GM18951 (cell line): Measurements from ENCODE around the gene DTD1.

Source experiments
- POLR2A ChIP-seq: IDR thresholded peaks from 4 replicates; pipeline ENCODE4 v1.6.1; 2011; ENCODE audit warnings: mild to moderate bottlenecking; ENCODE audit not compliant: insufficient read length, insufficient read depth; ENCODE audit errors: extremely low read depth
- in situ Hi-C: fragments of 300-500 bp; cut with MboI; formaldehyde crosslinking; loops from one replicate; pipeline ENCODE4 v1.12.0; 2022; ENCODE audit warnings: low sequenced_read_pairs, mixed read lengths, inconsistent platforms; ENCODE audit not compliant: unreplicated experiment

The DTD1 gene

DNA sequence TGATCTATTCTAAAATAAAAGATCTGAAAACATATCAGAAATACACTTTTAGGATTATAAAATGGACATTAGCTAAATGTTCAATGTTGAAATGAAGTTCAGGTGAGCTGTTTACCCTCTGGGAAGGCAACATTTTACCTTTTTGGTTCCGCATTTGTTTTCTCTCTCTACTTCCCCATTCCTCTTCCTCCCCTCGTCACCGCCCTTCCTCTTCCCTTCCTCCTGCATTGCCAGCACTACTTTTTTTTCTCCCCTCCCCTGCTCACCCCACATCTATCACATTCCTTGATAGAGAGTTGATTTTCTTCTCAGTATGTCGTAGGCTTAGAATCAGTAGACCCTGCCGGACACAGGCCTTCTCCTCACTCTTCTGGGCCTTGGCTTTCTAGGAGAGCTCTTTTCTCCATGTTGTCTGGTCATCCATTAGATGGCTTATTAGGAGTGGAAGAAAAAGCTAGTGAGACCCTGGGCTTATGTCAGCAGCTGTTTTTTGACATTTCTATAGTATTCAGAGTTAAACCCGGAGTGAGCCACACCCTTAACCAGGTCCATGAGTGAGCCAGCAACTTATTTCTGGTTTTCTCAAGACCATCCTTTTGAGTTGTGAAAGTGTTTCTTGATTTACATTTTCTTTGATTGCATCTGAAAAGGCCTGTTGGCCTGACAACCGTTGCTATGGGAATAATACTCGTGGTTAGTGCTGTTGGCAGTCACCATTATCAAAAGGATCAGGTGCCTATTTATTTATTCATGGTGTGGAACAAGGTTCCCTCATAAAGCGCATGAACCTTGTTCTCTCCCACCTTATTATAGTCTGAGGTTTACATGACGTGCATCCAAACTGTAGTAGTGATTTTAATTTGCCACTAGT is 90.9 kb downstream of the DTD1 start:
- in situ Hi-C loops: no loop called here
- TF ChIP-seq POLR2A: no peak

DNA sequence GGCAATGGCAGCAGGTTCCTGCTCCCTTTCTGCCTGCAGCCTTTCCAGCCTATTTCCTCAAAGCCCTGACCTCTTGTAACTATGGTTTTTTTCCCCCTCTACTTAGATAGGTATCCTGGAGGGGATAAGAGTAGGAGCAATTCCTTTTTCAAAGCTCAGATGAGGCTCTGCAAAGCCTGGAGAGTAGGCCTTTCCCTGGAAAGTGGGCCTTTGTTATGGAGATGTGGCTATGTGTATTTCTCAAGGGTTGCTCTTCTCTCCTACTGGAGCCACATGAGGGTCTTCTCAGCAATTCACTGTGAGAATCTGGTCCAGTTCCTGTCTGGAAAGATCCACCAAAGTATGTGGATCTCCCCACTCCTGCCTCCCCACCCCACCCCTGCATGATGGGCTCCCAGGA is 96.0 kb downstream of the DTD1 start:
- in situ Hi-C loops: no loop called here
- no peak for TF ChIP-seq POLR2A

DNA sequence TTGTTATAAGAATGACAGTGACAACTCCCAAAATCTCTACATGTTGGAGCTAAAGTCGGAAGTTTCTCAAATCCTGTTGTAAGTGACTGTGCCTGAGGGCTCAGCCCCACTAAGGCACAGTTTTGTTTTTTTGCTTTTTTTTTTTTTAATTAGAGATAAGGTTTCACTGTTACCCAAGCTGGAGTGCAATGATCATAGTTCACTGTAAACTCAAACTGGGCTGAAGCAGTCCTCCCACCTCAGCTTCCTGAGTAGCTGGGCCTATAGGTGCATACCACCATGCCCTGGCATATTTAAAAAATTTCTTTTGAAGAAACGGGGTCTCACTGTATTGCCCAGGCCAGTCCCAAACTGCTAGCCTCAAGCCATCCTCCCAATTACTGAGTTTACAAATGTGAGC is 96.9 kb downstream of the DTD1 start:
- no peak for TF ChIP-seq POLR2A
- in situ Hi-C loops: no loop called here

DNA sequence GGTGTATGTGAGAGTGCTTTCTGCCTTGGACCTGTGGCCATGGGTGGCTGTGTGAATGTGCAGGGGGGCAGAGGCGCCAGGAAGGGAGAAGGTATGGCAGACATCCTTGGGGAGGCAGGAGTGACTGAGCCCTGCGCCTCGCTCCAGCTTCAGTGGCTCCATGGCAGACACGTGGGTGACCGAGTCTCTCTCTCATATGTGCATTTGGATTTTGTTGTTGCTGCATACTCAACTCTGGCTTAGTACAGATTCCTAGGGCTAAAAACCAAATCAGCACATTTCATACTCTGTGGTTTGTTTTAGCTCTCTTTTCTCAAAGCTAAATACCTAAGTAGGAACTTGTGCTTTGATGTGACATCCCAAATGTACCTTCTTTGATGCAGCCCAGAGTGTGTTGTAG is 97.6 kb downstream of the DTD1 start:
- in situ Hi-C loops: no loop called here
- TF ChIP-seq POLR2A: no peak

DNA sequence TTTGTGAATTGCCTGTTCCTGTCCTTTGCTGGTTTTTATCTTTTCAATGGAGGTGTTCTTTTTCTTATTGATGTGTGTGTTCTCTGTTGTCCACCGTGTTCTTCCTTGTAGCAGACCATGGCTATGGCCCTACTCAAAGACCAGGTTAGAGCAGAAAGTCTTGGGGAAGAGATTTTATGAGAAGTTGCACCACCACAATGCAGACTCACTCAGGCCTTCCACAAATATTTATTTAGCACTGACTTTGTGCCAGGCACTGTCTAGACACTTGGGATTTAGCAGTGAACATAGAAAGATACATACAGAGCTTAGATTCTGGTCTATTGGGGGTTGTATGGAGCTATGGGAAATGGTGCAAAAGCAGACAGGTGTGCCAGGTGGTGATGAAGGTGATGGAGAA is 98.8 kb downstream of the DTD1 start:
- in situ Hi-C loops: no loop called here
- no peak for TF ChIP-seq POLR2A

DNA sequence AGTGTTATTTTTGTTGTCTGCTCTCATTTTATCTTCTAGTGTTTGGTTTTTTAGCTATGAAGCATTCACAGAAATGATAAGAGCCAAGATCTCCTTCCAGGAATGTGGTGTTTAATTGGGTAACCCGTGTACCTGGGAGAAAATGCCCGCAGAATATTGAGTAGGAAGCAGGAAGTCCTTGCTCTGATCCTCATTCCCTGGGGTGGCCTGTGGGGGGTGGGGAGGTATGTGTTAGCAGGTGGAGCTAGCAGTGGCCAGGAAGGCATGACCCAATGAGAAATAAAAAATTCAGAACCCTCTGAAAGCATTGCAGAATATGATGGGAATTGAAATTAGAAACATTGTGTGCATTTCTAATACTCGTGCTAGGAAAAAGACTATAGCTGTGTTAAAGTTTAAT is 100.8 kb downstream of the DTD1 start:
- in situ Hi-C loops: no loop called here
- no peak for TF ChIP-seq POLR2A

DNA sequence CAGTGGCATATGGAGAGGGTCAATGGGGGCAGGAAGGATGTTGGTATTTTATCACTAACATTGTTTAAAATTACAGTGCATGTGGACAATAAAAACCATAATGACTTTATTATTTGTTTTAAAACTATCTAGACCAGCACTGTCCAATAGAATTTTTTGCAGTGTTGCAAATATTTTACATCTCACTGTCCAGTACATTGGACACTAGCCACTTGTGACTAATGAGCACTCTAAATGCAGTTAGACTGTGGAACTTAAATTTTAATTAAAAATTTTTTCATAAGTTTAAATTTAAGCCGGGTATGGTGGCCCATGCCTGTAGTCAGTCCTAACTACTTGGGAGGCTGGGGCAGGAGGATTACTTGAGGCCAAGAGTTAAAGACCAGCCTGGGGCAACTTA is 101.7 kb downstream of the DTD1 start:
- in situ Hi-C loops: no loop called here
- no peak for TF ChIP-seq POLR2A

DNA sequence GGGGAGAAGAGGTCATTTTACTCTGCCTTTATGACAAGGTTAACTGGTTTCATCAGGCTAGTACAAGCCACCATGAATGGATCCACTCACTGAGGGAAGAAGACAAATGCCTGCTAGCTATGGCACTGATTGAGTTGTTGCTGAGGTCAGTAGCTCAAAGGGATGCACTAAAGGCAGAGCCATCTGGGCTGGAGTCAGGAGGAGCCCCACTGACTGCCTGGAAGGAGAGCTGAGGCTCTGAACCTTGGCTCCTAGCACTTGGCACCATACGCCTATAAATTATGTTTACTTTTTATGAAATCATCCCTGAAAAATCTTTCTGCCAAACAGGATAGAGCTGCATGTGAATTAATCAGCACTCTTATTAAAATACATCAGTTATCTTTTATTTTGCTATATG is 104.6 kb downstream of the DTD1 start:
- no peak for TF ChIP-seq POLR2A
- in situ Hi-C loops: no loop called here

DNA sequence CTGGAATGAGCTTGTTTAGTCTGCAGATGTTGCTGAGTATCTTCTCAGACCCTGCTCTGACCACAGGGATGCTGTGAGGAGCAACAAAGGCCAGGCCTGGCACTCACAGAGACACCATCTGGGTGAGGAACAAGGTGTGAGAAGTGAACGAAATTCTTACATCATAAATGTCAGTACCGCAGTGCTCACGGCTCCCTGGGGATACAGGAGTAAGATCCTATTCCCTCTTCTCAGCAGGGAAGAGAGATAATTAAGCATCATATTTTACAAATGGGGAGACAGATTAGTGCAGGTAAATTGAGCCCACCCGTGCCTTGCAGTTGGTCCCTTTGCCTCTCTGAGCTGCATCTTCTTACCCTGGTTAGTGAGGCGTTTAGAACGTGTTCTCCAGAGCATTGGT is 106.2 kb downstream of the DTD1 start:
- in situ Hi-C loops: no loop called here
- TF ChIP-seq POLR2A: no peak

DNA sequence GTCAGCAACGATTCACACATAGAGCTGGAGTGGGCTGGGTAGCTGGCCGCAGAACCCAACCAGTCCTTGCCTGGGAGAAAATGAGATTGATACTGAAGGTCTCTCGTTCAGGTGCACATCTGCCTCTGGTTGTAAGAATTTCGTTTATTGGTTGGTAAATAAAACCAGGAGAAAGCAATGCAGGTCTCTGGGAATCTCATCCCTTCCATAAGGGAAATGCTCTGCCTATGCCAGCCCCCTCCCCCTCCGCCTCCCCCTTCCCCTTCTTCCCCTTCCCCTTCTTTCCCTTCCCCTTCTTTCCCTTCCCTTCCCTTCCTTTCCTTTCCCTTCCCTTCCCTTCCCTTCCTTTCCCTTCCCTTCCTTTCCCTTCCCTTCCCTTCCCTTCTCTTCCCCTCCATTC is 107.3 kb downstream of the DTD1 start:
- in situ Hi-C loops: no loop called here
- TF ChIP-seq POLR2A: no peak

DNA sequence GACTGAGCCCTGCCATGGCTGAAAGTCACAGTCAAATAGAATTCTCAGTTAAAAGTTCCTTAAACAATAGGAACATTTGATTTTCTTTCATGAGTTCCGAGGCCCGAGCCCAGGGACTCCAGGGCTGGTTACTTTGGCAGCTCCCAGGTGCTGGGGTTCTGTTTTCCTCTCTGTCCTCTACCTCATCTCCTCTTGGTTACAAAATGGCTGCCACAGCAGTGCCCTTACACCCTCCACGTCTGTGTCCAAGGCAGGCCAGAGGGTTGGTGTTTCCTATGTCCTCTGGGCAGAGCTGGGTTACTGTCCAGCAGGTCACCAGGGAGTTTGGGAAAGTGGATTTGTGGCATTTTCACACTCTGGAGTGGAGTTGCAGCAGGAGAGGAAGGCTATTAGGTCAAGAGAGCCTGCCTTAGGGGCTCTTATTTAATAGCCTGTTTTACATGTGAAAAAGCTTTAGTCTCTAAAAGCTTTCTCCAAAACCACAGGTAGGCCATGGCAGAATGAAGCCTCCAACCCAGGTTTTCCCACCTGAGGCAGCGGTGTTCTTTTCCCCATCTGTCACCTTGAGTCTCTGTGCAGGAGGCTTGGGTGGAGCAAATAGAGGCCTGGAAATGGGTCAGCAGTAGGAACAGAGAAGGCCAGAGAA is 111.0 kb downstream of the DTD1 start:
- in situ Hi-C loops: no loop called here
- TF ChIP-seq POLR2A: no peak

DNA sequence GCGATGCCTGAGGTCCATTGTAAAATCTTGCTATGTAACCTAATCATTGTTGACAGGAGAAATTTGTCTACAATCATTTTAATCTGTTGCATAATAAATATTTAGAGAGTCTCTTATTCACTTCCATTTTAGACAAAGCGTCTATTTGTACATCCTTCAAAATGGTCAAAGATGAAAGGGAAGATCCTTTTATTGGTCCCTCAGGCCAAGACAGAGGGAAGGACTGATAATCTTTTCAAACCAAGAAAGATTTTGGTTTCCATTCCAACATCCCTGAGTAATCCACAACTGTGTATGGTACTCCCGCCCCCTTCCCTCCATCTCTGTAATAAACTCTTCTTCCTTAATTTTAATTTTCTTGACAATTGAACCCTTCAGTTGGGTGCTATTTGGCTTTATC is 114.1 kb downstream of the DTD1 start:
- no peak for TF ChIP-seq POLR2A
- in situ Hi-C loops: no loop called here

DNA sequence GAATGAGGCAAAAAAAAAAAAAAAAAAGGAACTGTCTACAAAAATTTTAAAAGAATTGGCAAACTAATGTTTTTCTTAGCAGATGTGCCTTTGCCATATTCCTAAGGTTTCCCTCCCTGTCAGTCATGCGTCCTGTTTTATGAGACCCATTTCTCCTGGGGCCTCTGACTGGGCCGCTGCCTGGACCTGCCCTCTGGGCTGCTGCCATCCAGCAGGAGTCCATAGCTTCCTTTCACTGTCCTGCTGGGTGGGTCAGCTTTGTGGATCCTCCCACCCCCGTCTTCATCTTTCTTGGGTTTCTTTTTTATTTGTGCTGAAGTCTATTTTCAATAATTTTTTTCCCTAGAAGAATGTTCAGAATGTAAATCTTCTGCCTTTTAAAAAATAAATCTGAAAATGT is 114.9 kb downstream of the DTD1 start:
- in situ Hi-C loops: no loop called here
- TF ChIP-seq POLR2A: no peak

DNA sequence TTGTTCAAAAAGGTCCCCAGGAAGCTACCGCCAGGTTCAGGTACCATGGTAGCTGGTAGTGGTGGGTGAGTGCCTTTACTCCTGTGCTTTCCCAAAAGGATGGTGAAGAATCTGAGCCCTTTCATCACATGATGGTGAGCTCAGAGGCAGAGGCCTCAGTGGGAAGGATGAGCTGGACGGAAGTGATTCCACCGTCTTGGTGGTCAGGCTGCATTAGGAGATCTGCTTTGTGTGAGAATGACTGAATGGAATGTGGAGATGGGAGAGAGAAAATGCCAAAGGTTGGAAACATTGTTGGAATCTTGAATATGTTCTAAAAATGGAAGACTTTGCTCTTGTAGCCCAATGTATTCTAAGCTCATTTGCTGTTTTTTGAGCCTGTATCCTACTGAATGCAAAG is 117.6 kb downstream of the DTD1 start:
- in situ Hi-C loops: no loop called here

More for the DNA sequence above, 117.6 kb downstream of the DTD1 start:
- no peak for TF ChIP-seq POLR2A
